ENCODE results near the gene PANK4.

PANK4 gene

GRCh38 chr1:2494323-2494693 is 32.1 kb downstream of the PANK4 start:
- DNase-seq: no peak

GRCh38 chr1:2493691-2494322 is 32.6 kb downstream of the PANK4 start:
- no peak for DNase-seq

DNA sequence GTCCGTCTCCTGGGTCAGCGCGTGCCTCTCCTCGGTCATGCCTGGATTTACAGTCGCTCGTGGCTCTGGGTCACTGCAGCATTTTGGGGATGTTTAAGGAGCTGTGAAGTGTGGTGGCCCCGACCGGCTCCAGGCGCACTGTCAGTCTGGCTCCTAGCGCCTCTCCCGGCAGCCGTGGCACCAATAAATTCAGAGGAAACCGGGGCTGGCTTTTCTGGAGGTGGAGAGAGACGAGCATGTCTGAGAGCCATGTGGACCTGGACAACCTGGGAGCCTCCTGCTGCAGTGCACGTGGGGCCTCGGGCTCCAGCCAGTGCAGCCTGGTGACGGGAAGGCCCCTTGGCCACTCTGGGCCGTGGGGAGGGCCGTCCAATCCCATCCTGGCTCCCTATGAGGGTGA is 33.2 kb downstream of the PANK4 start:
- no peak for DNase-seq

GRCh38 chr1:2492091-2492490 is 34.3 kb downstream of the PANK4 start:
- no peak for DNase-seq

DNA sequence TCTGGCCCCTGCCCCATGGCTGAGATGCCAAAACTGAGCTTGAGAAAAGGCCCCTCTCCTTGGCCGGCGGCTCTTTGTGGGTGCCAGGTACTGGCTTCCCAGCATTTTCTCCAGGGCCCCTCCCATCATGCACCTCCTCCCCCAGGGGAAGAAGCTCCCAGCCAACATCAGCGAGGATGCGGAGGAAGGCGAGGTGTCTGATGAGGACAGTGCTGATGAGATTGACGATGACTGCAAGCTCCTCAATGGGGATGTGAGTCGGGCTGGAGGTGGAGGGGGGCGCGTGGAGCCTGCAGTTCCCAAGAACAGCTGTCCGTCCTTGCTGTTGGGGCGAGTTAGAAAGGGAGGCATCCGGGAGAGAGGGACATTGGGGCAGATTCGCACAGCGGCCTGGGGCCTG is 36.8 kb downstream of the PANK4 start:
- no peak for DNase-seq

- DNase-seq: no peak
These were observed 37.7 kb downstream of the PANK4 start for GRCh38 chr1:2488688-2489087.

DNA sequence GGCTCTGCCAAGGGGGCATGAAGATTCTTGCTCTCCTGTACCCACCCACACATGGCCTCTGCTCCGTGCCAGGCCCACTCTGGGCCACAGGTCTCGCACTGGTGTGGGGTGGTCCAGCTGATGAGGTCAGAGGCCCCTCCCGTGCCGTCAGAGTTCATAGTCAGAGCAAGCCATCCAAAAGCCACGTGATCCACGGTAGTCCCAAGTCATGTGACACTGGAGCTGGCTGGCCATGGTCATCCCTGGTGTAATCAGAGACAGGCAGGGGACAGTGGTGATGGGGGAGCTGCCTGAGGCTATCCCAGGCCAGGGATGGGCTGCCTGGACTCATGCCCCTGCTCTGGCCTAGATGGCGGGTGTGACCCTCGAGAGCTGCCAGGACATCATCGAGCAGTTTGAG is 39.8 kb downstream of the PANK4 start:
- no peak for DNase-seq

GRCh38 chr1:2486041-2486440 is 40.4 kb downstream of the PANK4 start:
- no peak for DNase-seq

DNA sequence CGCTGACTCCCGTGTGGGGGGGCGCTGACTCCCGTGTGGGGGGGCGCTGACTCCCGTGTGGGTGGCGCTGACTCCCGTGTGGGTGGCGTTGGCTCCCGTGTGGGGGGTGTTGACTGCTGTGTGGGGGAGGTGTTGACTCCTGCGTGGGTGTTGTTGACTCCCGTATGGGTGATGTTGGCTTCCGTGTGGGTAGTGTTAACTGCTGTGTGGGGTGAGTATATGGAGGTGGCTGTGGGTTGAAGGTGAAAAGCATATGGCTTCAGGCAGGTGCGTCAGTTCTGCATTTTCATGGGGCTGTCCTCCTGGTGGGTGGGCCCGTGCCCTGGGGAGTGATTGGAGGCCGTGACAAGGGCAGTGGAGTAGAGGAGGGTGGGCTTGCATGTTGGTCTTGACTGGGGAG is 42.4 kb downstream of the PANK4 start:
- DNase-seq: no peak

- no peak for DNase-seq
These were observed 43.4 kb downstream of the PANK4 start for GRCh38 chr1:2483026-2483425.

DNA sequence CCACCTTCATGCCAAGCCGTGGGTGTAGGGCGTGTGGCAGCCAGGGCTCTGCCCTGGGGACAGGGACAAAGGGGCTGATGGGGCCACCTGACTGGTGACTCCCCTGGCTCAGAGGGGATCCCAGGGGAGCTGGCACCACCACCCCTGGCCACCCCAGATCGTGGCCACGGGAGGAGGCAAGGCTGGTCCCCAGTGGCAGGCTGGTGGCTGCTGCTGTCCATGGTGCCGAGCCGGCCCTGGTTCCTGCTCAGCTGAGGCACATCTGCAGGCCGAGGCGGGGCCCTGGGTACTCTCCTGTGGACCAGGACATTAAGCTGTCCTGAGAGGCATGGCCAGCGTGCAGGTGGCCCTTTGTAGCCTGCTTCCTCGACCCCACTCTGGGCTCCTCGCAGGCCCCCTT is 43.8 kb downstream of the PANK4 start:
- DNase-seq: no peak

DNA sequence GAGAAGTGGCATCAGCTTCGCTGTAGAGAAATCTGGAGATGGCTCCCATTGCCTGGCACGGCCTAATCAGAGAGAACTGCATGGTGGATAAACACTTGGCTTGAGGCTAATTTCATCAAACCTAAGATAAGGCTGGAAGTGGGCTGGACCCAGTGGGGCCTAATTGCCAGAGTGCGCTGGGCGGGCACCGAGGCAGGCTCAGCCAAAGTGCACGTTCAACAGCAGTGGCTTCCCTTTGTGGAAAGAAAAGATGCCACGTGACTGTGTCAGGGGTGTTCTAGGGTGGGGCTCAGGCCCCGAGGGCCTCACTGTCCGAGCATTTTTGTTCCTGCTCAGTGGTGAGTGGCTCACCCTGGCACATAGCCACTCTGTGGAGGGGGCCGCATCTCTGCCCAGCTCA is 44.5 kb downstream of the PANK4 start:
- no peak for DNase-seq

DNA sequence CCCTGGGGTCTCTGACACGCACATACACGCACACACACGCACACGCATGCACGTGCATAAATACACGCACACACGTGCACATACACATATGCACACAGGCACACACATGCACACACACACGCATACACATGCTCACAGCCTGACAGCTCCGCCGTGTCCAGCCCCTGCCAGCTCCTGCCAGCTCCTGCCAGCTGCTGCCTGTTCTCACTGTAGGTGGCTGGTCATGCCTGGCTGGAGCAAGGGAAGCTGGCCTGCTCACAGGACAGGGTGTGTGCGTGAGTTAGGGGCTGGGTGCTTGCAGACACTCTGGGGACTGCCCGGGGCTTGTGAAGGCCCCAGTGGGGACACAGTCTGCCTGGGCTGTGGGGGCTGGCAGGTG is 45.4 kb downstream of the PANK4 start:
- no peak for DNase-seq

GRCh38 chr1:2480236-2480985 is 46.0 kb downstream of the PANK4 start:
- DNase-seq: no peak

- DNase-seq: no peak
These were observed 46.8 kb downstream of the PANK4 start for GRCh38 chr1:2479618-2480017.

- DNase-seq: no peak
These were observed 47.2 kb downstream of the PANK4 start for GRCh38 chr1:2479186-2479585.

DNA sequence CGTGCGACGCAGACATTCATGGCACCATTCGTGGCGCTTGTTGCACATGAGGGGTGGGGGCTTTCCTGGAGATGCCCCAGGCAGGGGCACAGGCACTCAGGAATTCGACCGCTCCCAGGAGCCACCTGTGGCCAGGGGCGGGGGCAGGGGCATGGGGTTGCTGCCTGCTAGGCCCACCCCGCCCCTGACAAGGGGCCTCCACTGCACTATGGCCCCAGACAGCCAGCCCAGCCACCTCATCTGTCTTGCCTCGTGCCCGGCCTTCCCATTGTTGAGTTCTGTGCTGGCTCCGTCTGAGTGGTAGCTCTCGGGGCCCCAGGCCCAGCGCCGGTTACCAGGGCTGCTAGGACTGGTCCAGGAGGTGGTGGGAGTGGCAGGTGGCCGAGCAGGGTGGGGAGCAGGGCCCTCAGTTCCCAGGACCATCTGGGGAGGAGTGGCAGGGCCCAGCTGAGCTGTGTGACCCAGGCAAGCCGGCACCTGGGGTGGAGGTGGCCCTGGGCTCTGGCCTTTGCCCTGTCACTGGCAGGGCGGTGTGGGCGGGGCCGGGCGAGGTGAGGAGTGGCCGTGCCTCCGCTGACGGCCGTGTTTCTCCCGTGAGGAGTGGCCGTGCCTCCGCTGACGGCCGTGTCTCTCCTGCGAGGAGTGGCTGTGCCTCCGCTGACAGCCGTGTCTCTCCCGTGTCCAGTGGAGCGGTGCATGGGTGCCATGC is 48.5 kb downstream of the PANK4 start:
- DNase-seq: no peak

DNA sequence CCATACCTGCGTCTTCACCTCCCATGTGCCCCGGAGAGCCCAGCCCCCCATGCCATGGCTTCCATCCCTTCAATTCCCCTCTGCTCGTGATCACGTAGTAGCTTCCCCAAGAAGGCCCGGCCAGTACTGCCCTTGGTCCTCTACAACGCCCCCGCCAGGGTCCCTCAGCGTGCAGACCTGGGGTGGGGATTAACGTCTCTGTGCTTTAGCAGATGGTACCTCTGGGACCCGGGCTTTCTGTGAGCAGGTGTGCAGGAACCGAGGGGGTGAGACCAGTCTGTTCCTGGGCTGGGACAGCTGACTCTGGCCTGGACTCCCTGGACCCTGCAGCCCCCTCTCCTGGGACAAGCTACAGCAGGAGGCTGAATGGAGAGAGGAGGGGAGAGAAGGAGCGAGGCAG is 49.1 kb downstream of the PANK4 start:
- DNase-seq: no peak

DNA sequence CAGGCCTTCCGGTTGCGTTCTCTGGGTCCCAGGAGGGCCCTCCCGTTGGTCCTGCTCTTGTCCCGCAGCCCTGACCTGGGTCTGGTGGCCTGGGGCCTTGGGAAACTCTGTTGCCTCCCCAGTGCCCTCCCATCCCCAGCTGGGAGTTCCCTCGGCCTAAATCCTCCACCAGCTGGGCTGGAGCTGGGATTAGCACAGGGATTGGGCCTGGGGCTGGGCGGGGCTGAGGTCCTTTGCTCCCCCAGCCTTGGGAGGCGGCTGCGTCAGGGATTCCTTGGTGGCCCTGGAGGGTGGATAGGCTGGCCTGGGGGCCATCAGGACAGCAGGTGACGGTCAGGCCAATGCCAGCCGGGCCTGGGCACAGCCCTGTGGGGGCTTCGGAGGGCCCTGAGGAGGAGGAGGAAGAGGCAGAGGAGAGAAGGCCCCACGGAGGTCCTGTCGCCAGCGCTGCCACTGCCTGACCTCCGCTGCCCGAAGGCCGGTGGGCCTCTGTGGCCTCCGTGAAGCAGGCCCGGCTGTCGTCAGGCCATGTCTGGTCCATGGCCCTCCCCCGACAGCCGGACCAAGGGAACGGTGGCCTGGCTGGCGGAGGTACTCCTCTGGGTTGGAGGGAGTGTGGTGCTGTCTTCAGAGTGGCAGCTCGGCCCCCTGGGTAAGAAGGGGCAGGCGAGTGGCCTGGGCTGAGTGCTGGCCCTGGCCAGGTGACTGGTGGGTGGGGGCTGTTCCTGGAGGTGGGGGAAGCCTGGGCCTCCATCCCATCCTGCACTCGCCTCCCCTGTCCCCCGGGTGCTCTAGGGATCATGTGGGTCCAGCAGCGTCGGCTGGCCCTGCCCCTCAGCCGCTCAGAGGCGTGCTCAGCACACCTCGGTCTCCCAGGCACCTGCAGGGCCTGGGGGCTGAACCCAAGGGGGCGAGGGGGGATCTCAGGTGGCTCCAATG is 50.1 kb downstream of the PANK4 start, which contains the start of gene PLCH2:
TSS of gene PLCH2 (plus strand) at position 229 of the 939 bp plus-strand sequence. CDS start at position 529, 300 bp downstream.
- DNase-seq: no peak

DNA sequence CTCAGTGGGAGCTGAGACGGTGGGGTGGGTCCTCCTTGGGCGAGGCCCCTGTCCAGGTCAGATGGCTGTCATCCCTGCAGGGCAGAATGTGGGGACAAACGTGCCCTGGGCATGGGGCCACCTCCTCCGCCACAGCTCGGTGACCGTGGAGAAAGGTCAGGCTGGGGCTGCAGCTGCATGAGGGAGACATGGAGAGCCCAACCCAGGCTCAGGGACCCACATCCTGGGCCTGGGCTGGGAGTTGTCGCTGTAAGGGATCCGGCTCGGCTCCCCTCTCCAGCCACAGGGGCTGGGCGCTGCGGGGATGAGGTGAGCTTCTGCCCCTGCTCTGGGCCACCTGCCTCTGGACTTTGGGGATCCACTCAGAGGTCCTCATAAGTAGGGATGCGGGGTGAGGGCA is 50.8 kb downstream of the PANK4 start:
- no peak for DNase-seq

DNA sequence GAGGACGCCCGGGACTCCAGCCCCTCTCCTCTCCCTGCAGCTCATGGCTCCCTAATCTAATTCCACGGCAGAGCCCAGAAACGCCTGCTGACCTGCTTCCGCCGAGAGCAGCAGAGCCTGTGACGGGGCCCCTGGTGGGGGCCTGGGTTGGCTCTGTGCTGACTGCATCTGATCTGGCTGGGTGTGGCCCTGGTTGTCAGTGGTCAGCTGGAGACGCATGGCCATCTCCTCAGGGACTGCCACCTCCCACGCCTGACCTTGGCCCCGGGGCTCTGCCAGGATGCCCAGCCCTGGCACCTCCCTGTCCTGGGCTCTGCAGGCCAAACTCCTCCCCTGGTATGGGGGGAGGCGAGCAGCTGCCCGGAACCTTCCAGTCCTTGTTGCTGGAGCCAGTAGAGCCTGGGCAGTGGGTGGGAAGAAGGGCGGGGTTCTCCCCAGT is 51.4 kb downstream of the PANK4 start:
- no peak for DNase-seq

DNA sequence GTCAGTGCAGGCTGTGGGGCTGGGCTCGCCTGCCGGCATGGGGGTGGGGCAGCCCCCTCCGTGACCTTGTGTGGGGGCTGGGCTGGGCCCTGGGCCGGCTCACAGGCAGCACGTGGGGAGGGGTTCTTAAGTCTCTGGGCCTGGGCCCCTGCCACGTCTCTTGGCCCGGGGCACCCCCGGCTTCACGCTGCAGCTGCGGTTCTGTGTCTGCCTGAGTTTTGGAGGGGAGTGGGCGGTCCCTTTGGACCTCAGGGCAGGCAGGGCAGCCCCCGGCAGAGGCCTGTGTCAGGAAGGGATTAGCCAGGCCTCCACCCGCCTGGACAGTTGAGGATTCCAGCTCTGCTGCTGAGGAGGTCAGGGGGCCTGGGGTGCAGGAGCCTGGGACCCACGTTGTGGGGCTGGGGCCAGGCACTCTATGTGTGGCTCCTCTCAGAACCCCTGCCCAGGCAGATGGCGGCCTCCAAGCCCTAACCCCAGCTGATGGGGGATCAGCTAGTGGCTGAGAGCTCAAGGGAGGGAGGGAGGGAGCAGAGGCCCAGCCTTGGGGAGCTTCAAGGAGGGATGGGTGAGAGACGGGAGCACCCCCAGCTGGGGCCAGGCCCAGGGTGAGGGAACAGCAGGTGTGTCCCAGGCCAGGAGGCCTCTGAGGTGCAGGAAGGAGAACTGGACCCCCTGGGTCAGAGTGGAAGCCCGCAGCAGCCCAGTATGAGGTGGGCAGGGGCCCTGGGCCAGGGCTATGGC is 52.1 kb downstream of the PANK4 start:
- DNase-seq: no peak

All from MV-4-11 (cell line).